Measurements from ENCODE around the gene CNTNAP2. TPM values are rescaled to one million over a fixed set of nuclear protein-coding genes. Genes with fewer than 3 reads are reported as not detected.
"Not testable (repeated sequence)": the region's sequence is repeated elsewhere in the genome, so short reads cannot be mapped to it uniquely, and the experiment has no call there.

CNTNAP2 gene
- total RNA-seq, 1 experiment from 2014 or later = 0.07 TPM

GRCh38 chr7:146146831-146147486, 30.4 kb downstream of the CNTNAP2 start:
- peak; percentile 67 for DNase-seq (ENCODE audit: low spot score)

GRCh38 chr7:146150153-146150552, 33.6 kb downstream of the CNTNAP2 start:
- DNase-seq (ENCODE audit: low spot score) = no peak

DNA sequence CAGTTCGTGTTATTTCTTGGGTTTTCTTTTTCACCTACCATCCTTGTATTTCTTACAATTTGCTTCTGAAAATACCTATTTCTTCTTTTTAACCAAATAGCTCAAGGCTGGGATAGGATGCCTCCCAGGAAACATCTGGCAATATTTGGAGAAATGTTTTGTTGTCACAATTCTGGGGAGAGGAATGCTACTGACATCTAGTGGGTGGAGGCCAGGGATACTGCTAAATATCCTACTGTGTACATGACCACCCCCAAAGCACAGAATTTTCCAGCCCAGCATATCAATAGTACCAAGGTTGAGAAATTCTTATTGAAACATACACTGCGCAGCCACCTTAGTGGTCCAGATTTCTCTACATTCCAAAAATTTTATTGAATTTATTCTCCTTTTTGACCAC, 55.5 kb downstream of the CNTNAP2 start:
- peak; percentile 11 for DNase-seq (ENCODE audit: low spot score)

DNA sequence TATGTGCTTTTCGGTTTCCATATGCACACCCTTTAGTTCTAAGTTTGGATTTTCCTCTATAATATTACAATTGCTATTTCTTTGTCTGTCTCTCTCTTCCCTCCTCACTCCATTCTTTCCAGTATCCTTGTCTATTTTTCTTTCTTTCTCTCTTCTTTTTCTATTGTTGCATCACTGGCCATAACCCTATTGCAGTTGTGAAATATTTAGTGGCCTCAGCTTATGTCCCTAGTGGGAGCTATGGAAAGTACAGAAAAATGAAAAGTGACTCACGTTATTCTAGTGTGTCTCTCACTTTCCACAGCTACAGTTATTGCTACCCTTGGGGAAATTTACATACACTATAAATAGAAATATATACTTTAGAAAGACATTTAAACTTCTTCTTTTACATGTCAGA, 59.1 kb downstream of the CNTNAP2 start:
- DNase-seq (ENCODE audit: low spot score) = peak; percentile 1

GRCh38 chr7:146176860-146177259, 60.3 kb downstream of the CNTNAP2 start:
- no peak for DNase-seq (ENCODE audit: low spot score)

GRCh38 chr7:146177301-146177700, 60.7 kb downstream of the CNTNAP2 start:
- no peak for DNase-seq (ENCODE audit: low spot score)

DNA sequence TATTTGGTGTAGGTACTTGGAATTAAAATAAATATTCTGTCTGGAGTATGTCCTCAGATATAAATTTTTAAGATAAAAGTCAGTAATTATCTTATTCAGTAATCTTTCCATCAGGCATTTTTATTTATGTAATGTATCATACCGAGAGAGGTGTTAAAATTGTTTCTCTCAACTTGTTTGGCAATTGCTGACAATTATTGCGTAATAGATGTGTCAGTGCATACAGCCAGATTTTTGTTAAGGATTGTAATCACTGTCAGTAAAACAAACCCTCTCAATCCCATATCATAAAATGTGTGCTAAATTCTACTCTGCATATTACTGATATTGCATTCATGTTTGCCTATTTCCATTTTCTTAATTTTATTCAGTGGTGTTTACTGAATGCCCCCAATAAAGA, 69.2 kb downstream of the CNTNAP2 start:
- DNase-seq (ENCODE audit: low spot score) = no peak

GRCh38 chr7:146191428-146191827, 74.8 kb downstream of the CNTNAP2 start:
- DNase-seq (ENCODE audit: low spot score) = not testable (repeated sequence)

DNA sequence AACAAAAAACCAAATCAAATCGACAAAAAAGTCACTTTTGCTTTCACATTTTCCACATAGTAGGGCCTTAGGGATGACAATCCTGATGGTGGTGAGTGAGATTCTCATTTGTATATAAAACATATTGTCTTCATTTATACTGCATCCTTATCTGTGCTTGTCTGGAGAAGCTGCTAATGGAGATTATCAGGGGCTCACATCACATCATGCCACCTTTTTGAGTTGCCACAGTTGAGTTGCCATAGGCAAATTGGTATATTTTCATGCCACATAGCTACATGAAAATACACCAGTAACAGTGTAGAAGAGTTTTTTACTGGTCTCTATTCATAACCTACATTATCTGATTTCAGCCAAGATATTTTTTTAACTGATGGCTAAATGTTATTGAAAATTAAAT, 85.3 kb downstream of the CNTNAP2 start:
- DNase-seq (ENCODE audit: low spot score) = no peak

DNA sequence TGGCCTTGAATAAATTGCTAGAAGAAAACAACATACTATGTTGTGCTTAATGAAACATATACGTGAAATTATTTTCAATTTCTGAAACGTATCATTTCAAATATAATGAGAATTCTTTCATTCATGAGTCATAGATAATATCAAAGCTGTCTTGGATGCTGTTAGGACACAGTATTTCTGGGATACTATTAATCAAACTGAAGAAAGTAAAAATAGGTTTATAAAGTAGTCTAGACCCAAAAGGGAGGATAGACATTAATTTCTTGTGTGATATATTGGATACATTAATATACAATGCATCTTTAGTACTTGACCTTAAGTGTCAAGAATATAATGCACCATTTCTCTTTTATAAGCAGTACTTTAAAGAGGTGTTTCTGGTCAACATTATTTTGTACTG, 89.7 kb downstream of the CNTNAP2 start:
- DNase-seq (ENCODE audit: low spot score) = no peak

DNA sequence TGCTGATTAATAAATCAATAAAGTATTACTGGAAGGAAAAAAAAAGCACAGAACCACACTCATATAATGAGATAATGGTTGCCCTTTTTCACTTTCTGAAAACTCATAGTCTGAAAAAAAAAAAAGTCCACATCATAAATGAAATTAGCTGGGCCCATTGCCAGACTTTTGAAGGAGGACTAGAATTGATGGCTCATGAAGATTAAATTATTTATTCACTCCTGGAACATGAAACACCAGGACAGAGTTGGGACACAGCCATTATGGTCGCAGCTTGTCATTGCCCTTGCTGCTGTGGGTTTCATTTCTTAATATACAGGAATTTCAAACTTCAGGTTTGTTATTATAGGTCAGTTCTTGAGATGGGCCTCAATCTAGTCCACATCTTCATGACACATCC, 91.9 kb downstream of the CNTNAP2 start:
- DNase-seq (ENCODE audit: low spot score) = no peak

- no peak for DNase-seq (ENCODE audit: low spot score)
These were observed 98.2 kb downstream of the CNTNAP2 start for GRCh38 chr7:146214842-146215241.

DNA sequence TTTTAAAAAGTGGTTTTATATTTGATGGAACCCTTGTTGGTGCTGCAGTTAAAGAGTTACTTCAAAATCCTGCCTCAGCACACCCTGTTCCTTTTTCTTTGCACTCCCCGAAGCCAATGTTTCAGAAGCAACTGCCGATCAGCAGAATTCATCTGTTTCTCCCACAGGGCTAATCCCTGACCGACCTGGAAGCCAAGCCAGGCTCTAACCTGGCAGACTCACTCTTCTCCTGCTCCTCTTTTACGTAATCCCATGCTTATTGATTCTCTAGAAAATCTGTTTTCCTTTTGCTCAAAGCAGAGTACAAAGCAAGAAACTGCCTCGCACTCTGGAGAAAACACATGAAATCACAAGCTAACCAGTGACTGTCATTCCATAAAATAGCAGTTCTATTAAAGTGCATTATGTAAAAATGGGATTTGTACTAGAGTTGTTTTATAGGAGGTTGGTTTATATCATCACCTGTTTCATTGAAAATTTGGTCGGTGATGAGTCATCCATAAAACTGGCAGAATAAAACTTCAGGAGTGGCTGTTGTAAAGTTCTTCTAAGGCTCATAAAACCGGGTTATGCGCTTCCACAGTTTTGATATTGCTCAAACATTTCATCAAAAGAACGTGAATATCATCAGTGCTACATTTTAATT, 99.9 kb downstream of the CNTNAP2 start:
- DNase-seq (ENCODE audit: low spot score) = peak; percentile 12

DNA sequence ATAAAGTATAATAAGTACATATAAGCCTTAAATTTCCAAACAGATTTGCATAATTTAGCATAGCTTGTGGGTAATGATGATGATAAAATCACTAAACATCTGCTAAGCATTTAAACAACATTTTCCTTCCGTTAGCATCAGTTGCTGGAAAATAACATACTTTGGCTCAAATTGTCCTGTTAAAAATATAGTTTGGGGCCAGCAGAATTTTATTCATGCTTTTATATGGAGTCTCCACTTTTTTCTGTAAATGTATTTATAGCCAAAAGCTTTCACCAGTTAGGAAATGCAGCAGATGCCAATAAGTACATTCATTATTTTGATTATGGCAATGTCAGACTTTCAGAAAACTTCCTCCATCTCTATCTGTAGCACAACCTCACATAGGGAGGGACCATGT, 107.2 kb downstream of the CNTNAP2 start:
- DNase-seq (ENCODE audit: low spot score) = no peak

GRCh38 chr7:146232604-146233003, 116.0 kb downstream of the CNTNAP2 start:
- DNase-seq (ENCODE audit: low spot score) = no peak

GRCh38 chr7:146235195-146235594, 118.6 kb downstream of the CNTNAP2 start:
- DNase-seq (ENCODE audit: low spot score) = no peak

DNA sequence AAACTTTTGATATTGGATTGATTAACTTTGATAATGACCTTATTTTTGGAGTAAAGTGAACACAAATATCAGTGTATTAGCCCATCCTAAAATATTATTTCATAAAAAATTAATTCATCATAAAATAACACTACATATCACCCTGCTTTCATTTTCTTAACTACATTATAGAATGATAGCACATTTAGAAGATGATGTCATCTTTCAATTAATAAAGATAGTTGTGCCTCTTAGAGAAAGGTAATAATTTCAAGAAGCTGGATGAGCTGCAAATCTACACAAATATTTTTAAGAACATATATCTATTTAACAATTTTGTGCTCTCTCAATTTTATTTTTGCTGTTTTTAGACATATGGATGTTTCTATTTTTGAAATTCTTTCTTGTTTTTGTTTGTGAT, 126.1 kb downstream of the CNTNAP2 start:
- DNase-seq (ENCODE audit: low spot score) = no peak

DNA sequence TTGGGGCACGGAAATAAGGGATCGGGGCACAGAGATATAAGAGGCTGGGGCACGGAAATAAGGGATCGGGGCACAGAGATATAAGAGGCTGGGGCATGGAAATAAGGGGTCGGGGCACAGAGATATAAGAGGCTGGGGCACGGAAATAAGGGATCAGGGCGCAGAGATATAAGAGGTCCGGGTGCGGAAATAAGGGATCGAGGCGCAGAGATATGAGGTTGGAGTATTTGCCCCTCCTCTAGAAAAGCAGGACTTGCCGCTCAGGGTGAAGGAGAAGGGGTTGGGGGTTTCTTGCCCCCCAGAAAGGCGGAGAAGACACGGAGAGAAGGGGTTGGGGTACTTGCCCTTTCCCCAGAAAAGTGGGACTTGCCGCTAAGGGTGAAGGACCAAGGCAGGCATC, 131.4 kb downstream of the CNTNAP2 start:
- DNase-seq (ENCODE audit: low spot score) = not testable (repeated sequence)

DNA sequence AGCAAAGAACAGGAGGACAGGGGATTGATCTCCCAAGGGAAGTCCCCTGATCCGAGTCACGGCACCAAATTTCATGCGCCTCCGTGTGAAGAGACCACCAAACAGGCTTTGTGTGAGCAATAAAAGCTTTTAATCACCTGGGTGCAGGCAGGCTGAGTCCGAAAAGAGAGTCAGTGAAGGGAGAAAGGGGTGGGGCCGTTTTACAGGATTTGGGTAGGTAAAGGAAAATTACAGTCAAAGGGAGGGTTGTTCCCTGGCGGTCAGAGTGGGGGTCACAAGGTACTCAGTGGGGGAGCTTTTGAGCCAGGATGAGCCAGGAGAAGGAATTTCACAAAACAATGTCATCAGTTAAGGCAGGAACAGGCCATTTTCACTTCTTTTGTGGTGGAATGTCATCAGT, 132.1 kb downstream of the CNTNAP2 start:
- not testable (repeated sequence) for DNase-seq (ENCODE audit: low spot score)

GRCh38 chr7:146249272-146249671, 132.7 kb downstream of the CNTNAP2 start:
- no peak for DNase-seq (ENCODE audit: low spot score)

- no peak for DNase-seq (ENCODE audit: low spot score)
These were observed 139.0 kb downstream of the CNTNAP2 start for GRCh38 chr7:146255609-146256008.

DNA sequence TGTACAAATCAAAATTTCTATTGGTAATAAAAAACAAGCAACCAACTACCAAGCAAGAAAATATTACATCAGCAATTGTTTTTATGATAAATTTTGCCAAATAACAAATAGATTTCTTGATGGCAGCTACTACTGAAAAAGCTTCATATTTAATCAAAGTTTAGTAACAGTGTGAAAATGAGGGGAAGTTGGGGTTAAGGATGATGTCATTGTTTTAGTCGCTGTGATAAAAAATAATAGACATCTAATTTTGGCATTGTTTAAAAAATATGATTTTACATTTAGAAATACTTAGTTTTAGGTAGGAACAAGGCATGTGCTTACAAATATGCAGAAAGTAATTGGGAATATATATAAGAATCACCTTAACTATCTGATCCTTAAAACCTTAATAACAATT, 145.9 kb downstream of the CNTNAP2 start:
- DNase-seq (ENCODE audit: low spot score) = no peak

- no peak for DNase-seq (ENCODE audit: low spot score)
These were observed 160.3 kb downstream of the CNTNAP2 start for GRCh38 chr7:146276888-146277287.

- no peak for DNase-seq (ENCODE audit: low spot score)
These were observed 168.8 kb downstream of the CNTNAP2 start for GRCh38 chr7:146285418-146285817.

Data from A172 (cell line).